CD14-positive monocyte (primary cell): ENCODE measurements around the gene NT5C. TPM values are rescaled to one million over a fixed set of nuclear protein-coding genes. Genes with fewer than 3 reads are reported as not detected.

Experiments
- DNase-seq, 3 donors: peaks; one replicate each; pipeline ENCODE4 v3.0.0-alpha.2; 2011 to 2022
- H2AFZ ChIP-seq: 2 replicates; pipeline ENCODE4 v1.6.0; 2012; ENCODE audit warnings: mild to moderate bottlenecking, low read depth, low read length, inconsistent platforms; ENCODE audit not compliant: insufficient read depth, poor library complexity, severe bottlenecking
- H3K27ac ChIP-seq, 2 donors: 1 replicate in 1 of 2; 2 replicates in 1 of 2; pipeline ENCODE4 v1.5.1; 2012 to 2013; ENCODE audit warnings: low read length in 2 of 2, control low read depth in 1 of 2, inconsistent platforms in 1 of 2, low read depth in 1 of 2, mild to moderate bottlenecking in 1 of 2
- H3K27me3 ChIP-seq, 2 donors: one replicate each; pipeline versions ENCODE4 v1.6.0 to v1.6.1; 2011 to 2013; ENCODE audit warnings: low read length in 2 of 2; ENCODE audit not compliant: control insufficient read depth in 2 of 2, insufficient read depth in 2 of 2
- H3K36me3 ChIP-seq, 2 donors: replicated peaks in 1 of 2; 1 replicate in 1 of 2; 2 replicates in 1 of 2; pipeline versions ENCODE4 v1.5.1 to v1.6.1; 2012 to 2013; ENCODE audit warnings: low read length in 2 of 2, control low read depth in 1 of 2, inconsistent platforms in 1 of 2, mild to moderate bottlenecking in 1 of 2; ENCODE audit not compliant: insufficient read depth in 2 of 2, control insufficient read depth in 1 of 2
- H3K4me1 ChIP-seq, 2 donors: 1 replicate in 1 of 2; 2 replicates in 1 of 2; pipeline versions ENCODE4 v1.5.1 to v1.6.1; 2012 to 2013; ENCODE audit warnings: low read length in 2 of 2, control low read depth in 1 of 2, inconsistent platforms in 1 of 2, mild to moderate bottlenecking in 1 of 2, moderate library complexity in 1 of 2; ENCODE audit not compliant: insufficient read depth in 2 of 2, control insufficient read depth in 1 of 2
- H3K4me2 ChIP-seq: replicated peaks from 2 replicates; pipeline ENCODE3; 2012; ENCODE audit warnings: low read length, moderate library complexity, mild to moderate bottlenecking; ENCODE audit not compliant: poor library complexity, severe bottlenecking; ENCODE audit errors: extremely low read depth
- H3K4me3 ChIP-seq, 3 experiments: fragments of 200-600 bp in 1 of 3; sonication (generic) in 1 of 3; replicated peaks in 1 of 3; 1 replicate in 2 of 3; 2 replicates in 1 of 3; pipeline ENCODE4 v1.5.1; 2011 to 2013; ENCODE audit warnings: low read length in 3 of 3, mild to moderate bottlenecking in 3 of 3, control low read depth in 2 of 3, low read depth in 2 of 3, inconsistent platforms in 1 of 3, moderate library complexity in 1 of 3
- H3K79me2 ChIP-seq: 2 replicates; pipeline ENCODE4 v1.6.0; 2012; ENCODE audit warnings: mild to moderate bottlenecking, control low read depth, inconsistent platforms, low read length, moderate library complexity; ENCODE audit not compliant: insufficient read depth
- H3K9ac ChIP-seq: 2 replicates; pipeline ENCODE4 v1.6.0; 2017; ENCODE audit warnings: low read length, mild to moderate bottlenecking; ENCODE audit not compliant: insufficient read depth, poor library complexity, severe bottlenecking
- H3K9me3 ChIP-seq, 2 donors: replicated peaks in 1 of 2; 1 replicate in 1 of 2; 2 replicates in 1 of 2; pipeline versions ENCODE4 v1.5.1 to v1.6.1; 2012 to 2013; ENCODE audit warnings: low read length in 2 of 2, control low read depth in 1 of 2; ENCODE audit not compliant: control insufficient read depth in 1 of 2, insufficient read depth in 1 of 2
- H4K20me1 ChIP-seq: 2 replicates; pipeline ENCODE4 v1.6.0; 2012; ENCODE audit warnings: mild to moderate bottlenecking, low read length, control low read depth, moderate library complexity; ENCODE audit not compliant: insufficient read depth
- H3K27ac Mint-ChIP-seq, 7 donors: one replicate each; pipeline ENCODE4 v1.8.0; 2020; ENCODE audit warnings: mild to moderate bottlenecking in 7 of 7, mixed read lengths in 7 of 7, moderate library complexity in 6 of 7, inconsistent platforms in 2 of 7
- H3K27me3 Mint-ChIP-seq, 3 donors: one replicate each; pipeline ENCODE4 v1.8.0; 2021 to 2022; ENCODE audit warnings: low read depth in 3 of 3, mild to moderate bottlenecking in 3 of 3, mixed read lengths in 3 of 3, moderate library complexity in 3 of 3, inconsistent platforms in 1 of 3
- H3K36me3 Mint-ChIP-seq, 2 donors: one replicate each; pipeline ENCODE4 v1.8.0; 2020; ENCODE audit warnings: mixed read lengths in 2 of 2, inconsistent platforms in 1 of 2, mild to moderate bottlenecking in 1 of 2
- H3K4me1 Mint-ChIP-seq: one replicate; pipeline ENCODE4 v1.8.0; 2020; ENCODE audit warnings: mild to moderate bottlenecking, mixed read lengths
- H3K4me3 Mint-ChIP-seq, 2 donors: one replicate each; pipeline ENCODE4 v1.8.0; 2020; ENCODE audit warnings: mild to moderate bottlenecking in 2 of 2, mixed read lengths in 2 of 2, moderate library complexity in 1 of 2
- H3K9me3 Mint-ChIP-seq, 7 donors: one replicate each; pipeline ENCODE4 v1.8.0; 2020 to 2022; ENCODE audit warnings: mixed read lengths in 7 of 7, mild to moderate bottlenecking in 6 of 7, moderate library complexity in 6 of 7, inconsistent platforms in 2 of 7
- CTCF ChIP-seq: fragments of 200-600 bp; IDR thresholded peaks from one replicate; pipeline ENCODE4 v1.8.0; 2022; ENCODE audit warnings: antibody characterized with exemption, mild to moderate bottlenecking
- WGBS: methylation state at CpG from one replicate; pipeline ENCODE4 v1.1.5; 2013; ENCODE audit warnings: missing lambda C conversion rate; ENCODE audit not compliant: insufficient coverage; 5-methylcytosine and 5-hydroxymethylcytosine counted together
- intact Hi-C, 2 donors: fragments of 100-400 bp; cut with micrococcal nuclease; formaldehyde crosslinking; loops; one replicate each; pipeline versions ENCODE4 v1.15.0 to v1.15.1; 2023
- polyA plus RNA-seq, 3 donors: library from polyadenylated mRNA; depleted of rRNA in 1 of 3; unstranded in 2 of 3; stranded (reverse) in 1 of 3; fragments of 300-500 nt in 2 of 3; fragments of >200 nt in 1 of 3; fragmentation: Illumina TruSeq in 2 of 3; gene quantifications; 1 replicate in 2 of 3; 2 replicates in 1 of 3; pipeline ENCODE4 v1.2.3, GENCODE V29; 2012 to 2021

The NT5C gene
- polyA plus RNA-seq, 3 donors = 27.8 to 45.6 (median 36.2) TPM

GRCh38 chr17:75124819-75125162 lies 6.8 kb downstream of the NT5C start:
- H3K79me2 ChIP-seq = peaks cover 11% of the 10 kb centered on the region
- Mint-ChIP-seq H3K9me3 (no peaks in the 10 kb centered on the region), H3K27me3 (no peaks in the 10 kb centered on the region), H3K27ac (peak overlapping the region; percentile 30 to 82 (median 53)), H3K4me3 (no peak overlapping the region), H3K4me1 (peaks cover 42% of the 10 kb centered on the region), H3K36me3 (peaks cover 29 to 40% of the 10 kb centered on the region in 2 donors)
- peaks cover 19% of the 10 kb centered on the region for H4K20me1 ChIP-seq
- H3K9ac ChIP-seq = no peak overlapping the region
- no peaks in the 10 kb centered on the region for H3K27me3 ChIP-seq
- no peak overlapping the region for H2AFZ ChIP-seq
- no peaks in the 10 kb centered on the region for H3K9me3 ChIP-seq
- H3K4me3 ChIP-seq = peak overlapping the region in 1 of 3 experiments; percentile 53
- intact Hi-C loops = no loop called here
- peaks cover 38 to 46% of the 10 kb centered on the region in 2 donors for H3K4me1 ChIP-seq
- H3K36me3 ChIP-seq = peaks cover 14 to 26% of the 10 kb centered on the region in 2 donors
- no peak for DNase-seq
- no peak for TF ChIP-seq CTCF
- 78% methylated on average over 4 of the region's 4 CpGs for WGBS
- H3K27ac ChIP-seq = peak overlapping the region; percentile 20 to 79
- H3K4me2 ChIP-seq = peak overlapping the region; percentile 60

- Histone ChIP-seq H3K36me3 (peaks cover 8 to 21% of the 10 kb centered on the region in 2 donors), H3K27me3 (no peaks in the 10 kb centered on the region), H2AFZ (peak overlapping the region; percentile 72), H3K4me2 (peak overlapping the region; percentile 60), H3K79me2 (peaks cover 11% of the 10 kb centered on the region), H3K9me3 (no peaks in the 10 kb centered on the region), H3K9ac (no peak overlapping the region), H3K4me1 (peaks cover 41 to 49% of the 10 kb centered on the region in 2 donors), H4K20me1 (peaks cover 13% of the 10 kb centered on the region), H3K4me3 (peak overlapping the region in 1 of 3 experiments; percentile 53), H3K27ac (peak overlapping the region; percentile 20 to 79)
- Mint-ChIP-seq H3K4me1 (peaks cover 44% of the 10 kb centered on the region), H3K4me3 (peak overlapping the region; percentile 54 to 70), H3K36me3 (peaks cover 24 to 34% of the 10 kb centered on the region in 2 donors), H3K9me3 (no peaks in the 10 kb centered on the region), H3K27me3 (no peaks in the 10 kb centered on the region), H3K27ac (peak overlapping the region; percentile 74 to 89 (median 84))
- WGBS = 20% methylated on average over 14 of the region's 19 CpGs
- no peak for TF ChIP-seq CTCF
- intact Hi-C loops = no loop called here
- DNase-seq = peak; percentile 33 to 54 (median 52)
Observed at GRCh38 chr17:75124041-75124818, 7.3 kb downstream of the NT5C start.
